ENCODE data around the gene STAC.

DNA sequence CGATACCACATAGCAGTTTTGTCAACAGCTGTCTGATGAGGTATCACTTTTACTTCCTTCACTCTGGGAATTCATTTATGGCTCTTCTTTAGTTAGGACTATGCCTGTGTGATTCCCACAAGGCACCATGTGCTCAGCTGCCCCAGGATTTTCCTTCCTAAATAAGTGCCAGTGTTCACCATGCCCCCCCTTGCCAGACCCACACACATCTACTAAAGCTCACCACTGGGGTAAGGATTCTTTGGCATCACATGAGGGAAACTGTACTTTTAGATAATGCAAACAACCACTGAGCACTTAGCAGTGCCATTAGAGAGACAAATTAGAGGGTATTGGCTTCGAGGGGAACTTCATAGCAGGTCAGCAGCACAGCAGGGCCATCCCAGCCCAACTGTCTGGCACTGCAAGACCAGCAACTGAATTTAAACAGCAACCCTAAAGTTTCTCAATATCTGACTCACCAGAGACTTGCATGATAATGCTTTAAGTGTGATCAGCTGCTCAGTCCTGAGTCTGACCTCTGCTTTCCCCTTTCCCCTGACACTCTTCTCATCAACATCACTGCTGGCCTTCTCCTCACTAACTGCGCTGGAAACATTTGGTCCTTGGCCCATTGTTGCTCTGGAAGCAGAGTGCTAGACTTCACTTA, 114.3 kb downstream of the STAC start:
- TF ChIP-seq, protein P1, sequence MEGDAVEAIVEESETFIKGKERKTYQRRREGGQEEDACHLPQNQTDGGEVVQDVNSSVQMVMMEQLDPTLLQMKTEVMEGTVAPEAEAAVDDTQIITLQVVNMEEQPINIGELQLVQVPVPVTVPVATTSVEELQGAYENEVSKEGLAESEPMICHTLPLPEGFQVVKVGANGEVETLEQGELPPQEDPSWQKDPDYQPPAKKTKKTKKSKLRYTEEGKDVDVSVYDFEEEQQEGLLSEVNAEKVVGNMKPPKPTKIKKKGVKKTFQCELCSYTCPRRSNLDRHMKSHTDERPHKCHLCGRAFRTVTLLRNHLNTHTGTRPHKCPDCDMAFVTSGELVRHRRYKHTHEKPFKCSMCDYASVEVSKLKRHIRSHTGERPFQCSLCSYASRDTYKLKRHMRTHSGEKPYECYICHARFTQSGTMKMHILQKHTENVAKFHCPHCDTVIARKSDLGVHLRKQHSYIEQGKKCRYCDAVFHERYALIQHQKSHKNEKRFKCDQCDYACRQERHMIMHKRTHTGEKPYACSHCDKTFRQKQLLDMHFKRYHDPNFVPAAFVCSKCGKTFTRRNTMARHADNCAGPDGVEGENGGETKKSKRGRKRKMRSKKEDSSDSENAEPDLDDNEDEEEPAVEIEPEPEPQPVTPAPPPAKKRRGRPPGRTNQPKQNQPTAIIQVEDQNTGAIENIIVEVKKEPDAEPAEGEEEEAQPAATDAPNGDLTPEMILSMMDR (IDR thresholded peaks at IDR 0.05; ENCODE audit: low read depth, low read length, poor library complexity, severe bottlenecking) = no peak
- TF ChIP-seq EZH2phosphoT487 (IDR thresholded peaks at IDR 0.05; ENCODE audit: borderline replicate concordance, low read length) = no peak

All from DOHH2 (cell line).